HUES48 (cell line): ENCODE results near the gene PPIL6.

Experiments used
- H3K27ac ChIP-seq: one replicate; pipeline ENCODE4 v1.7.0; 2013; ENCODE audit warnings: low read depth, low read length, inconsistent platforms
- H3K27me3 ChIP-seq: 2 replicates; pipeline ENCODE4 v1.6.1; 2013; ENCODE audit warnings: mild to moderate bottlenecking, low read length; ENCODE audit not compliant: control insufficient read depth, insufficient read depth
- H3K36me3 ChIP-seq: 2 replicates; pipeline ENCODE4 v1.6.1; 2013; ENCODE audit warnings: low read length; ENCODE audit not compliant: control insufficient read depth, insufficient read depth
- H3K4me1 ChIP-seq: 2 replicates; pipeline ENCODE4 v1.6.1; 2013; ENCODE audit warnings: mild to moderate bottlenecking, low read length; ENCODE audit not compliant: control insufficient read depth, insufficient read depth
- H3K4me3 ChIP-seq: 2 replicates; pipeline ENCODE4 v1.5.1; 2013; ENCODE audit warnings: mild to moderate bottlenecking, low read depth, low read length
- H3K9ac ChIP-seq: 2 replicates; pipeline ENCODE4 v1.6.1; 2013; ENCODE audit warnings: mild to moderate bottlenecking, low read depth, low read length, moderate library complexity
- H3K9me3 ChIP-seq: 2 replicates; pipeline ENCODE4 v1.6.1; 2013; ENCODE audit warnings: low read length; ENCODE audit not compliant: control insufficient read depth, insufficient read depth

The PPIL6 gene

DNA sequence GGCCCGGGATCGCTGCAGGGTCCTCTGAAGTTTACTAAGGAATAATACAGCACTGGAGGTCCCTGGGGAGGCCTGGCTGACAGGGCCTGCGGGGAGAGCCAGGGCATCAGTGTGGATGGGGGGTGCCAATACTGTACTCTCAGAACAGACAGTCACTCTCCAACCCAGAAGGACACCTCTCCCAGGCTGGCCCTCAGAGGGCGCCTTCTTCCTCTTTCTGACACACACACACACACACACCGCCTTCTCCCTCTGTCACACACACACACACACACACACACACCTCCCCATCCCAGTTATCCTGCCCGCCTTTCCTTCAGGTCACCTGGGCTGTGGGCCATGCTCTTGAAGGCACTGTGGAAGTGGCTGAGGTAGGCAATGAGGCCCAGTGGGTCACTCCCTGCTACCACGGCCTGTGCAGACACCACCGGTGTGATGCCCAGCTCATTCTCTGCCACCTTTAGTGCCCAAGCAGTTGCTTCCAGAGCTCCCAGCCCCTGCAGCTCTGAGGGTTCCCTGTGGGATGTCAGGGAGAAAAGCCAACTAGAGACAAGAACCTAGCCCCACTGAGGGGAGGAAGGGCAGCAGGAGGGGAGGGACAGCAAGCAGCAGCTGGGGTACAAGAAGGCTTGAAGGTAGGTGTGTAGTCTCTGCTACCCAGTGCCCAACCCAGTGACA is 7.6 kb upstream of the PPIL6 start:
- Histone ChIP-seq H3K27ac (no peak overlapping the region), H3K4me1 (no peaks in the 10 kb centered on the region), H3K9me3 (no peaks in the 10 kb centered on the region), H3K4me3 (no peak overlapping the region), H3K9ac (no peak overlapping the region), H3K27me3 (no peaks in the 10 kb centered on the region), H3K36me3 (peaks cover 78% of the 10 kb centered on the region)

DNA sequence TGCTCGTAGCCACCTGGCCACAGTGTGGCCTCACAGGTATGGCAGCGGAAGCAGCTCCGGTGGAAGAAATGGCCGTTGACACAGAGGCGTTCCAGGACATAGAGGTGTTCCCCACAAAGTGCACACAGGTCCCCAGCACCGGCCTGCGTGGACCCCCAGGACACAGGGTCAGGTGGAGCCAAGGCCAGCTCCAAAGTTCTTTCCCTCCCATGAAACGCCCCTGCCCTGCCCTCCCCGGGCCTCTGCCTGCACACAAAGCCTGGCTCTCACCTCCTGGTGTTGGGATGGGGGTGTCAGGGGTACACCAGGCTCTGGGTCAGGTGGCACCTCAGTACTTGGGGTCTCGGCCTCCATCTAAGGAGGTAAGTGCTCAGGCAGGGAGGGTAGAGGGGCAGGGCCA is 6.7 kb upstream of the PPIL6 start:
- Histone ChIP-seq H3K27ac (no peak overlapping the region), H3K9ac (no peak overlapping the region), H3K4me3 (no peak overlapping the region), H3K4me1 (no peaks in the 10 kb centered on the region), H3K9me3 (no peaks in the 10 kb centered on the region), H3K27me3 (no peaks in the 10 kb centered on the region), H3K36me3 (peaks cover 81% of the 10 kb centered on the region)

DNA sequence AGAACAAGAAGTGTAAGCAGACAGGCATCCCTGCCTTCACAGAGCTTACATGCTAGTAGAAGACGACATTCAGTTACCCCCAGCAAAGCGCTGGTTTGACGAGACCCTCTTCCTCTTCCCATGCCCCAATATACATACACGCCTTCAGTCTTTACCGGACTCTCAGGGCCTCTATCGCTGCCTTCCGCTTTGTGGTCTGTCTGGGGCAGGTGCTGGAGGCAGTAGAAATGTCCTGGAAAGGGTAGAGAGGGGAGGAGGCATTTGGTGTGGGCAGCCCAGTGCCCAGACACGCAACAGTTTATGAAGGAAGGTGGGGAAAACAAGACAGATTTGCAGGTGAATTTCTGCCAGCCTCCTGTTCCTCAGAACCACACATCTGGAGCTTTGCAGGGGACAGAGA is 6.1 kb upstream of the PPIL6 start:
- H3K9me3 ChIP-seq: no peaks in the 10 kb centered on the region
- H3K36me3 ChIP-seq: peaks cover 75% of the 10 kb centered on the region
- no peak overlapping the region for H3K27ac ChIP-seq
- peaks cover 3% of the 10 kb centered on the region; the same call in 1 of the 2 replicates for H3K4me1 ChIP-seq
- H3K9ac ChIP-seq: no peak overlapping the region
- no peak overlapping the region for H3K4me3 ChIP-seq
- no peaks in the 10 kb centered on the region for H3K27me3 ChIP-seq

DNA sequence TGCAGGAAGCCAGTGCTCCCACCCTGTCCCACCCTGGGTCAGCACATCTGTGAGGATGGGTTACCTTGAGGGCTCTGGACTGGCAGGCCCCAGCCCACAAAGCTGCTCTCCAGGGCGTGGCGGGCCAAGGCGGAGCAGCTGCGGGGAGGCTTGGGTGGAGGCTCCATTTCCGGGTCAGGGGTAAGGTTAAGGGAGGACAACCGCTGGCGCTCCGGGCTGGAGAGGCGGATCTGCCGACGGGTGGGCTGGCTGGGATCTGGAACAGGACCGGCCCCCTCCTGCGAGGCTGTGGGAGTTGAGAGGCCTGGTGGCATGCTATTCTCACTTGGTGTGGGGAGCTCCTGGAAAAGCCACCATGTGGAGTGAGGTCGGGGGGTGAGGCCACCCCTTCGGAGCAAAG is 5.6 kb upstream of the PPIL6 start:
- Histone ChIP-seq H3K27me3 (no peaks in the 10 kb centered on the region), H3K27ac (no peak overlapping the region), H3K9ac (no peak overlapping the region), H3K4me1 (peaks cover 3% of the 10 kb centered on the region; the same call in 1 of the 2 replicates), H3K4me3 (no peak overlapping the region), H3K9me3 (no peaks in the 10 kb centered on the region), H3K36me3 (peaks cover 73% of the 10 kb centered on the region)

DNA sequence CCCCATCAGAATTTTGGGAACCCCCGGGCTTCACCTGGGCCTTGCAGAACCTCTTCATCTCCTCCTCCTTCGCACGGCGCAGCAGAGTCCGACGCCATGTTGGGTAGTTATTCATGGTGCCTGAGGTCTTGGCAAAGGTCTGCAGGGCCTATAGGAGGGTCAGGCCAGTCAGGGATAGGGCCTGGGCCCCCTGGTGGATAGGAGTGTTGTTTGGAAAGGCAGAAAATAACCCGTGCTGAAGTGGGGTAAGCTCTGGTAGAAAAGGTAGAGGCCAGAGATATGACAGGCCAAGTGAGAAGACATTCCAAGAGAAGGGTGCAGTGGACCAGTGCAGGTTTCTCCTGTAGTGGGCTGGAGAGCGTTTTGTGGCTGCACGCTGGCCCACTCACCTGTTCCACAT is 5.0 kb upstream of the PPIL6 start:
- Histone ChIP-seq H3K9ac (no peak overlapping the region), H3K27ac (no peak overlapping the region), H3K9me3 (no peaks in the 10 kb centered on the region), H3K4me1 (peaks cover 3% of the 10 kb centered on the region; the same call in 1 of the 2 replicates), H3K27me3 (no peaks in the 10 kb centered on the region), H3K36me3 (peaks cover 67% of the 10 kb centered on the region), H3K4me3 (no peak overlapping the region)

DNA sequence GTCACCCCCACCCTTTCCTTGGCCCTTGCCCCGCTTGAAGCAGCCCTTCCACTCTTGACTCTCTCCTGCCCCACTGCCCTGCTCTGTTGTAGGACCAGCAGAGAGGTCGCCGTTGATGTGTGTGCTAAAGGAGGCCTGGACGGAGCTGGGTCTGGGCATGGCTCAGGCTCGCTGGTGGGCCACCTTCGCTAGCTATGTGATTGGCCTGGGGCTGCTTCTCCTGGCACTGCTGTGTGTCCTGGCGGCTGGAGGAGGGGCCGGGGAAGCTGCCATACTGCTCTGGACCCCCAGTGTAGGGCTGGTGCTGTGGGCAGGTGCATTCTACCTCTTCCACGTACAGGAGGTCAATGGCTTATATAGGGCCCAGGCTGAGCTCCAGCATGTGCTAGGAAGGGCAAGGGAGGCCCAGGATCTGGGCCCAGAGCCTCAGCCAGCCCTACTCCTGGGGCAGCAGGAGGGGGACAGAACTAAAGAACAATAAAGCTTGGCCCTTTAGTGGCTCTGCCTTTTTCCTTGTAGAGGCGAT is 3.1 kb upstream of the PPIL6 start:
- Histone ChIP-seq H3K4me3 (no peak overlapping the region), H3K27me3 (peaks cover 5% of the 10 kb centered on the region; the same call in 1 of the 2 replicates), H3K9me3 (no peaks in the 10 kb centered on the region), H3K4me1 (peaks cover 3% of the 10 kb centered on the region; the same call in 1 of the 2 replicates), H3K27ac (no peak overlapping the region), H3K9ac (no peak overlapping the region), H3K36me3 (peaks cover 56% of the 10 kb centered on the region)

DNA sequence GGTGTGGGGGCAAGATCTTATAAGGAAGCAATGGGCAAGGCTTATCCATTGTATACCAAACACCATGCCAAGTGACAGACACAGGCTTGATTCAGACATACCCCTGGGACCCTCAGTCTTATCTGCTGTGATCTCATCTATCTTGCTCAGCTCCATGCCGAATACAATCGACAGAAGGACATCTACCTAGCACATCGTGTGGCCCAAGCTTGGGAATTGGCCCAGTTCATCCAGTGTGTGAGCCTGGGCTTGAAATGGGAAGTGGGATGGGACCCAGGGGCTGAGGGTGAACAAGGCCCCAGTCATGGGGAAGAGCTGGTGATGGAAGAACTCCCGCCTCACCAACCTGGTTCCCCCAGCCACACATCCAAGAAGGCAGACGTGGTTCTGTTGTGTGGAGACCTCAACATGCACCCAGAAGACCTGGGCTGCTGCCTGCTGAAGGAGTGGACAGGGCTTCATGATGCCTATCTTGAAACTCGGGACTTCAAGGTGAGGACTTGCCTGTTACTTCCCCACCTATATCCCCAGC is 2.0 kb upstream of the PPIL6 start:
- peaks cover 3% of the 10 kb centered on the region; the same call in 1 of the 2 replicates for H3K4me1 ChIP-seq
- peaks cover 5% of the 10 kb centered on the region; the same call in 1 of the 2 replicates for H3K27me3 ChIP-seq
- no peaks in the 10 kb centered on the region for H3K9me3 ChIP-seq
- no peak overlapping the region for H3K9ac ChIP-seq
- H3K36me3 ChIP-seq: peaks cover 51% of the 10 kb centered on the region
- H3K4me3 ChIP-seq: no peak overlapping the region
- H3K27ac ChIP-seq: no peak overlapping the region

DNA sequence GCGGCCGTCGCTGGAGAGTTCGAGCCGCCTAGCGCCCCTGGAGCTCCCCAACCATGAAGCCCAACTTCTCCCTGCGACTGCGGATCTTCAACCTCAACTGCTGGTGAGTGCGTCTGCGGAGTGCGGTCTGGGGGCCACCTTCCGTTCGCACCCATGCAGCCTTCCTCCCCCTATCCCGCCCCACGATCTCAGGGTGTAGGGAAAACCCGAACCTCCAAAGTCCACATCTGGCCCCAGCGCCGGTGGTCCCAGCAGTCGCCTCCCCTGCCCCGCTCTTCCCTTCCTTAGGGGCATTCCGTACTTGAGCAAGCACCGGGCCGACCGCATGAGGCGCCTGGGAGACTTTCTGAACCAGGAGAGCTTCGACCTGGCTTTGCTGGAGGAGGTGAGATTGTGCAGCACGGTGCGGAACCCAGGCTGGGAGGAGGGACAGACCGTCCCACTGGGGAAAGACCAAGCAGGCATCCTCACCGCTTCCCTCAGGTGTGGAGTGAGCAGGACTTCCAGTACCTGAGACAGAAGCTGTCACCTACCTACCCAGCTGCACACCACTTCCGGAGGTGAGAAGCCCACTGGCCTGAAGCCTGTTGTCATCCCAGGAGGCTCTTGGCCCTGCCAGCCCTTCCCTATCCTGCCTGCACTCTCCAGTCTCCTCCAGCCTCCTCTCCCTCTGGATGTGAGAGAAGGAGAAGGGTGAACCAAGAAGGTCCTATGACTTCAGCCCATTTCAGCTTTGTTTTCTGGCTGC is 815 bp upstream of the PPIL6 start:
- Histone ChIP-seq H3K4me1 (peaks cover 3% of the 10 kb centered on the region; the same call in 1 of the 2 replicates), H3K9me3 (no peaks in the 10 kb centered on the region), H3K4me3 (peak overlapping the region; percentile 98), H3K27me3 (peaks cover 5% of the 10 kb centered on the region; the same call in 1 of the 2 replicates), H3K36me3 (peaks cover 41% of the 10 kb centered on the region), H3K9ac (peak overlapping the region; percentile 63; the same call in 1 of the 2 replicates), H3K27ac (peak overlapping the region; percentile 57)

DNA sequence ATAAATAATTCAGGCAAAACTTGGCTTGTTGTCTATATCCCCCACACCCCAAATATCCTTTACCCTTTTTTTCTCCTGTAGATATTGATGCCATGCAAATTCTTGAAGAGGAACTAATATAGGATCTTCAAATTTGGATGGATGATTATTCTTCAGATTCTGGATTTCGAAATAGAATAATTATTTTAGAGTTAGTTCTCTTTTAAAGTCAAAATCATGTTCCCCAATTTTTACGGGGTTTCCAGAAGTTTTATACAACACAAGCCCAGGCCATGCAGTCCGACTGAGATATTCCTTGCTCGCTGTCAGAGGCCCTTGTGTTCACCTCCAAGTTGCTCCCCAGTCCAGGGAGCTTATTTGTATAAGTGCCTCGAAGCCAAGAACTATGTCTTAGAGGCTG is 4.4 kb downstream of the PPIL6 start:
- Histone ChIP-seq H3K36me3 (no peaks in the 10 kb centered on the region), H3K9me3 (no peaks in the 10 kb centered on the region), H3K4me1 (no peaks in the 10 kb centered on the region), H3K4me3 (no peak overlapping the region), H3K27ac (no peak overlapping the region), H3K27me3 (peaks cover 5% of the 10 kb centered on the region; the same call in 1 of the 2 replicates), H3K9ac (no peak overlapping the region)

DNA sequence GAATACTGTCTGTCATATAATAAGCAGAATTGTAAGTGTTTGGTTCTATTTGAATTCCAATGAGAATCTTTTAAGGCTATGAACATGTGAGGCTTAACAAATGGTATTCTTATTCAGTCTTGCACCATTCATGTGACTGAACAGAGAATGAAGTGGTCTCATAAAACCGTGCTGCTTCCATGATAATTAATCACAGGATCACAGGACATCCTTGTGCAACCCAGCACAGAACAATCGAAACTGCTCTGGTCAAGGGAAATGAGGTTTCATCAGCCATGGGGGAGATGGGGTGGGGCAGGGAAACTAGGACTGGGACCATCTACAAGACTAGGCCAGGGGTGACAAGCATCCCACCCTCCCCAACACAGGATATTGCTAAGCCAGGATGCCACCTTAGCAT is 6.0 kb downstream of the PPIL6 start:
- Histone ChIP-seq H3K27me3 (peaks cover under 1% of the 10 kb centered on the region; the same call in 1 of the 2 replicates), H3K4me3 (no peak overlapping the region), H3K9ac (no peak overlapping the region), H3K27ac (no peak overlapping the region), H3K9me3 (no peaks in the 10 kb centered on the region), H3K4me1 (no peaks in the 10 kb centered on the region), H3K36me3 (no peaks in the 10 kb centered on the region)

DNA sequence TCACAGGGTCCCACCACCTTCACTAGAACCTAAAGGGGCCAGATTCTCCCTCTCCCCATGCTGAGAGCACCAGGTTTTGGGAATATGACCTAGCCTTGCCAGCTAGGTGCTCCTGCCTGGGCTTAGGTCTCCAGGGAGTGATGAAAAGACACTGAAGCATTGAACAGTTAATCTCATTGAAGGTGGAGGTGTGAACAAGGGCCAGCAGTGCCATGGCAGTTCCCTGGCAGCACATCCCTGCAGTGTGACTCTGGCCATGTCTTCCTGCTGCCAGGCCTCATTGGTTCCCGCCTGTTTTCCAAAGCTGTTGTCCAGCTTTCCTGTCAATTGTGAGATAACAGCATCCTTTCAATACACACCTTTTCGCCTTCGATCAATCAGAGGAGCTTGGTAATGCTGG is 10.9 kb downstream of the PPIL6 start:
- H3K27ac ChIP-seq: no peak overlapping the region
- H3K9ac ChIP-seq: no peak overlapping the region
- H3K27me3 ChIP-seq: no peaks in the 10 kb centered on the region
- no peaks in the 10 kb centered on the region for H3K4me1 ChIP-seq
- no peaks in the 10 kb centered on the region for H3K36me3 ChIP-seq
- no peak overlapping the region for H3K4me3 ChIP-seq
- H3K9me3 ChIP-seq: no peaks in the 10 kb centered on the region
